Stimulated activated CD8-positive, alpha-beta memory T cell treated with anti-CD3 and anti-CD28 coated beads, Interleukin-15, amount 100 ng/mL, for 1 hour (primary cell): Measurements from ENCODE around the gene HUNK.
A peak's percentile ranks its signal among the peaks of the same experiment; 100 is the strongest.
"Not testable (repeated sequence)": the region's sequence is repeated elsewhere in the genome, so short reads cannot be mapped to it uniquely, and the experiment has no call there.

ENCODE experiments used
- DNase-seq: peaks from one replicate; pipeline ENCODE4 v3.0.0-alpha.2; 2020; ENCODE audit warnings: low read depth

The HUNK gene

DNA sequence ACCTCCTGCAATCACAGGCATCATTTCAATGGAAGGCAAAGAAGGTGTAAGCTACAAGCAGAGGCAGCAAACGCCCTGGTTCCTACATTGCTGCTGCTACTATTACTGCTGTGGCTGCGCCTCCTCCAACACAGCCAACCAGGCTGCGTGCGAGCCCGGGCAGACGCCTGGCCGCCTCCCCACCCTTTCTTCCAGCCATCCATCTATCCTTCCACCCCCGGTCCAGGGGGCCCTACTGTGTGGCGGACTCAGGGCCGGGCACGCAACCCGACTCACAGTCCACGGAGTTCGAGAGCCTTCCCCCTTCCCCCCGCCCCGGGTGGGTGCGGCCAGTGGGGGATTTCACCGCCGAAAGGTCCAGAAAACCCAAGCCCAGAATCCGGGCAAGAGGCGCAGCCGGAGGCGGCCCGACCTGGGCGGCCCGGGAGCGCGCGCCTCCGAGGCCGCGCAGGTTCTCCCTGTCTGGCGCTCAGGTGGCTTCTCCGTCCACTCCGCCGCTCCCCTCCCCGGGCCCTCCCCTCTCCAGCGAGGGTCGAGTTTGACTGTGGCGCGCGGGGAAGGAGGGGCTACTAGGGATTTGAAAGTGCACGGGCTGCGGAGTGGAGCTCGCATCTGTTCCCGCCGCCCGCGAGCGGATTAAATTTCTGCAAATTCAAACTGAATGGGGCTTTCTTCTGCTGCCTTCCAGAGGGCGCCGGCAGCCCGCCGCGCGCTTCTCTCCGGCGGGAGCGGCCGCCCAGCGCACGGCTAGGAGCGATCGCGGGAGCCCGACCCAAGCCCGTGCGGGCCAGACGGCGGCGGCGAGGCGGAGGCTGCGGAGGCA lies at the start of gene HUNK:
Gene HUNK, plus strand, starts transcription at position 569 of the 823 bp plus-strand sequence. CDS start 655 bp downstream, outside the sequence.
- DNase-seq = no peak

DNA sequence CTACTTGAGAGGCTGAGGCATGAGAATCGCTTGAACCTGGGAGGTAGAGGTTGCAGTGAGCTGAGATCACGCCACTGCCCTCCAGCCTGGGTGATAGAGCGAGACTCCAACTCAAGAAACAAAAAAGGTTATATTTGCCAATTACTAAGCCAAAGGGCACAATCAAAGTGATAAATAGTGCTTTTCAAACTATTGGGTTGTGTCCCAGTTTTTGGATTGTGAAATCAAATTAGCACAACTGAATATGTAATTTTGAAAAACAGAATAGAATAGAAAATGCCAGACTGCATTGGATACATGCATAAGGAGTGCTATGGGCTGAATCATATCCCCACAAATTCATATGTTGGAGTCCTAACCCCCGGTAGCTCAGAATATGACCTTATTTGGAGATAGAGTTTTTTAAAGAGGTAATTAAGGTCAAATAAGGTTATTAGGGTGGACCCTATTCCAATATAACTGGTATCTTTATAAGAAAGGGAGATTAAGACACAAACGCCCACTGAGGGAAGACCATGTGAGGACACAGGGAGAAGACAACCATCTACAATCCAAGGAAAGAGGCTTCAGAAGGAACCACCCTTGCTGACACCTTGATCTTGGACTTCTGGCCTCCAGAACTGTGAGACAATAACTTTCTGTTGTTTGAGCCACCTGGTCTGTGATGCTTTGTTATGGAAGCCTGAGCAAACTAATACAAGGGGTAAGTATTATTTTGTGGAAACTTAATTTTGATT lies 42.9 kb upstream of the HUNK start:
- no peak for DNase-seq

DNA sequence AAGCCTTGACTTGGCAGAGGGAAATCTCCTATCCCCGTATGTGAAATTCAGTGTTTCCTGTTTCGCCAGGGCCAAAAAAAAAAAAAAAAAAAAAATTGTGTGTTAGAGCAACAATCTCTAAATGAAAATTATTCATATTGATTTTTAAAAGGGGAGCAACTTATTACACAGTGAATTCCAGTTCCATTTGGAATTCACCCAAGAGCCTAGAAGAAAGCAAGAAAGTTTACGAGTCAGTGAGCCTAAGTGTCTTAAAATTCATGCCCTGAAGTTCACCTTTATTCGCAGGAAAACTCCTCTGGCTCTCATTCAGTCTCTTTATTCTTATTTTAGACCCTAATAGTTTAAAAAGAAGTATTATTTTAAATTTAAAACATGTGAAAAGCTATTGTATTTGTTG lies 42.1 kb upstream of the HUNK start:
- no peak for DNase-seq

DNA sequence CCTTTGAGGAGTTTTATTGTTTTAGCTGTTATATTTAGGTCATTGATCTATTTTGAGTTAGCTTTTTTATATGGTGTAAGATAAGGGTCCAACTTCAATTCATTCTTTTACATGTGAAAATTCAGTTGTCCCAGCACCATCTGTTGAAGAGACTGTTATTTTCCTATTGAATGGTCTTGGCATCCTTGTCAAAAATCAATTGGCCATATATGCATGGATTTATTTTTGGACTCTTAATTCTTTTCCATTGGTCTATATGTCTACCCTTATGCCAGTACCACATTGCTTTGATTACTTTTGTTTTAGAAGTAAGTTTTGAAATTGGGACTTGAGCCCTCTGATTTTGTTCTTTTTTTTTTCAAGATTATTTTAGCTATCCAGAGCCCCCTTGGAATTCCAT lies 35.8 kb upstream of the HUNK start:
- DNase-seq = no peak

DNA sequence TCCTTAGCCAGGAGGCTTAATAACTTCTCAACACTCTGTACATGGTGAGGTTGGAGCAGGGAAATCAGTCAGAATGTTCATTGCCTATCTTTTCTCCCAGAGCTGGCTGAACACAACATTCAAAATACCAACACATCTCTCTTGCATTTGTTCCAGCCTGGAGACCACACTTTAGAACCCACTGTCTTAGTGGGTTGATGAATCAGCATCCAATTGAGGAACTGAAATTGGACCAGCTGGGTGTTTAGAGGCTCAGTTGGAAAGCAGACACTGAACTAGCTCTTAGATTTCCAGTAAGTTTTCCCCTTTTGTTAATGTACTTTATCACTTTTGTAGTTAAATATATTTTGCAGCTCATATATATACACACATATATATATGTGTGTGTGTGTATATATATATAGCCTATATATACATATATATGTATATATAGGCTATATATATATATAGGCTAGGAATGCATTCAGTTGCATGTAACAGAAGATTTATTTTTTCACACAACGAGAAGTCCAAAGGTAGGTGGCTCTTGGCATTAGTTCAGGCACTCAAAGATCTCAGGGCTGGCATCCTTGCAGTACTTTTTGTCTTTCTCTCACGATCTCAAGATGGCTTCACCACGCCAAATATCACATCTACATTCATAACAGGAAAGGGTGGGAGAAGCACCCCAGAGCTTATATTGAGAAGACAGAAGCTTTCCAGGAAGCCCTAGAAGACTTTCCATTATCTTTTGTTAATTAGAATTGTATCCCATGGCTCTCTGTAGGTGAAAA lies 35.0 kb upstream of the HUNK start:
- DNase-seq = no peak

DNA sequence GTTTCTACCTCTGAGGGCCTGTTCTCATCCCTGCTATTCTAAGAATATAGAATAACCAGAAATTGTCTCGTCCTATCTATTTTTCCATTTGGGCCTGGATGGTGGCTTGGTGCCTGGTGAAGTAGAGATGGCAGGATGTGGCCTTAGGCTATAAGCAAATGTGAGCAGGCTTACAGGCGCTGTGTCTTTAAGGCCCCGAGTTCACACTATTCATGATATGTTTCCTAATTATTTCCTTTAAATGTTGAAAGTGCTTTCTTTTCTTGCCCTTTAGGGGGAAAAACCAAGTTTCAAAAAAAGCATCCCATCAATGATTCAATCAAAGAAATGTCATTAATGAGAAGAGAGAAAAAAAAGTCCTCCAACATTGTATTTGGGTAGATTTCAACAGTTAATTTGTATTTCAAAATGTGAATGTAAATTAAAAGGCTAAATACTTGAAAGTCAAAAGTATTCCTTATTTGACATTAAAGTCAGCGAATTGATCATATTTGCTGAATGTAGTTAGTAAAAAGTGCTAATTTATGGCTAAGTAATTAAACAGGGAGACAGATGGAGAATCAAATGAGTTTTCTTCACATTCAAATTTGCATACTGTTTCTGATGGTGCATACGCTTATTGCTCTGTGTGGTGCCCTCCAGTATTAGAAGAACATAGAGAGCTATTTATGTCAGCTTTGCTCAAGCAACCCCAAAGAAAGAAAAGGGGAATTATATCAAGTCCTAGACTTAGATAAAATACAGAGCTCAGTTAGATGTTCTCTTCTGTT lies 34.0 kb upstream of the HUNK start:
- no peak for DNase-seq

DNA sequence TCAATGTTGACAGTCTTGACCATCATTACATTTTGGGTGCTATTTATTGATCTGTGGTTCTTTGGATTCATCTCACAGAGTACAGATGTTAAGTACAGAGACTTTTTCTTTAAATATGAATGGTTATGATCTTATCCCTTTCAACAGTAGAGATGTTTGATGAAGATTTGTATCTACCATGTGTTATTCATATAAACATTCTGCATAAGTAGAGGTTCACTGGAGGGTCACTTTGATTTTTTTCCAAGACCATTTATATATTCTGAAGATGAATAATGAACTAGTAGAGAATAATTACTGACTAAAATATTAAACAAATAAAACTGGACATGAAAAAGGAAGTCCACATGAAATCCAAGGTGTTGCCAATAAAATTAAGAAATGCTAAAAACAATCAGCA lies 28.6 kb upstream of the HUNK start:
- DNase-seq = no peak

DNA sequence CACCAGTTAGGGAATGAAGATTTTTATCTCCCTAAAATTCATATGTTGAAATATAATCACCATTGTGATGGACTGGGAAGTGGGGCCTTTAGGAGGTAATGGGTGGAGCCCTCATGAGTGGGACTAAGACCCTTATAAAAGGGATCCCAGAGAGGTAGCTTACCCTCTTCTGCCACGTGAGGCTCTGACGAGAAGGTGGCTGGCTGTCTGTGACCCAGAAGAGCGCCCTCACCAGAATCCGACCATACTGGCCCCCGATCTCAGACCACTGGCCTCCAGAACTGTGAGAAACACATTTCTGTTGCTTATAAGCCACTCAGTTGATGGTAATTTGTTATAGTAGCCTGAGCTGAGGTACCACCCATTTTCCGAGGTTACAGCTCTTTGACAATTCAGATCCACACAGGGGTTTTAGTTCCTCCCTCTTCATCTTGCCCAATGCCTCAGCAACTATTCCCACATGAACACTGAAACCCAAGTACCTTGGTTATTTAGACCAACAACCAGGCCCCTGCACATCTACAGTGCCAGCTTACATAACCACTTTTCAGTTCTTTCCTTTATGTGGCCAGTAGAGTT lies 27.6 kb upstream of the HUNK start:
- no peak for DNase-seq

DNA sequence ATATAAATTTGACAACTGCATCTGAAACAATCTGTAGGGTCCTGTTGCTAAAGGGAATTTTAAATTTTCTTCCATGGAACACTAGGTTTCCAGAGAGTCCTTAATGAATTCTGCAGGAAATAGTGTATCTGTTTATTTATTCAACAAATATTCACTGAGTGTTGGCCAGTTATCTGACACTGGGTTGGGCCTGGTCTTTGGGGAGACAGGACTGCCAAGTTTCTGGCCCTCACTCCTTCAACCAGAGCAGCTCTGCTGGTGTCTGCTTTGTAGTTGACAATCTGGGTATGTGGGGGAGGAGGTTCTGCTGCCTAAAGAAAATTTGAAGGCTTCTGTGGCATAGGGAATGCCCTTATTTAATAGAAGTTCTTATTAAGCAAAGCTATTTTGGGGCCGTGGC lies 26.1 kb upstream of the HUNK start:
- no peak for DNase-seq

DNA sequence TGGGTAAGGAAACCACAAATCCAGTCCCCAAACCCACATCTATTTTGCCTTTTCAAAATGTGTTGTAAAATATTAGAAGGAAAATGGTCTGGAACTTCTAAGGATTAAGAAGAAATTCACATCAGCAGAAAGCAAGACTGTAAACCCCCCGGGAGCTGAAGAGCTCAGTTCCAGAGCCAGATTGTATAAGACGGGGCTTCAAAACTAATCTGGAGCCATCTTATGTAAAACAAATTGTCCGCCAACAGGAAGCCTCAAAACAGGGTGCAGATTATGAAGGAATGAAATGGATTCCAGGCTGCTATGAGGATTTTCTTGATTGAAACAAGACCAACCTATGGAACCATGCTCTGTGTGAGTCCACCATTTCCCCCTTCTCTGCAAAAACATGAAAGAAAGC lies 25.1 kb upstream of the HUNK start:
- DNase-seq = no peak

DNA sequence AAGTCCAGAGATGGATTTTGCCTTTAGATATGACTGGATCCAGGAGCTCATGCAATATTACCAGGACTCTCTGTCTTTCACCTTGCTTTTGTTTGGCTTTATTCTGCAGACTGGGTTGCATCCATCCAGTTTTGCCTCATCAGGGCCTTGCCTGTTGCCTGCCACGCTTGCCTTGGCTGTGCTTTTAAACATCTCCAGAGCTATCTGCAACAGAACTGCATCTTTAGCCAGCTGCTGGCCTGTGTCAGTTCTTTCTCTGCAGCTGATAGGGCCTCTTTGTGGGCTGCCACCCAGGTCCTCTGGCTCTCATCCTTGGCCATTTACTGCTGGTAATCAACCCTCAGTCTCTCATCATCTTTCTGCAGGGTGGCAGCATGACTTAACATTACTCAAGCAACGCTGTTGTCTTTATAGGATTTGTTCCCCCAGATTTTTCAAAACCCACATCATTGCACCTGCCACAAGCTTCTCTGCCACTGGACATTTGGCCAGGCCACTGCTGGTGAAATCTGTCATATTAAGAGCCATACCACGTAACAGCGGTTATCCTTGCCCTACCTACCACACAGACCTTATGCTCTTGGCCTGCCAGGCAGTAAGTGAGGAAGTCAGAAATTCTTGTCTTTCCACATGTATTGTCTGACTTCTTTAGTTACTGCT lies 24.4 kb upstream of the HUNK start:
- no peak for DNase-seq

DNA sequence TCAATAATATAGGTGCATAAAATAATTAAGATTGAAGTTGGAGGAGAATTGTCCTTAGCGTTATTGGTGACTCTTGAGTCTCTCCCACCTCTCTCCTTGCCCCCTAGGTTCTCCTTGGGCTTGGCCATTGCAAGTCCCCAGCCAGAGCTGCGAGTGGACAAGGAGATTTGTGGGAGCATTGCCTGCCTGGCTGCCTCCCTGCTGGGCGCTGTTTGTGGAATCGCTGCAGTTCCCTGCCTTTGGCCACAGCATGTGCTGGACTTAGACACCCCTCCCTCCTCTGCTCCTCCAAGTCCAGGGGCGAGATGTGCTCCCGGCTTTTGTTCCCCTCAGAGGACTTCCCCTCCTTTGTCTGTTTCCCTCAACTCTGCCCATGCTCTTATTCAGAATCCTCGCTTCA lies 21.9 kb upstream of the HUNK start:
- DNase-seq = no peak

DNA sequence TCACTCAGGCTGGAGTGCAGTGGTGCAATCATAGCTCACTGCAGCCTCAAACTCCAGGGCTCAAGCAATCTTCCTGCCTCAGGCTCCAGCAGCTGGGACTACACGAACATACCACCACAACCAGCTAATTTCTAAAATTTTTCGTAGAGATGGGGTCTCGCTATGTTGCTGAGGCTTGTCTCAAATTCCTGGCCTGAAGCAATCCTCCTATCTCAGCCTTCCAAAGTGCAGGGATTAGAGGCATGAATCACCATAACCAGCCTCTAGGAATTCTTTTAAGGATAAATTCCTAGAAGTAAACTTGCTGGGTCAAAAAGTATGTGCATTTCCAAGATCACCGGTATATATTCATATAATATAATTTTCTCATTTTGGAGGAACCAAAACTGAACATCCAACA lies 17.6 kb upstream of the HUNK start:
- DNase-seq = no peak

DNA sequence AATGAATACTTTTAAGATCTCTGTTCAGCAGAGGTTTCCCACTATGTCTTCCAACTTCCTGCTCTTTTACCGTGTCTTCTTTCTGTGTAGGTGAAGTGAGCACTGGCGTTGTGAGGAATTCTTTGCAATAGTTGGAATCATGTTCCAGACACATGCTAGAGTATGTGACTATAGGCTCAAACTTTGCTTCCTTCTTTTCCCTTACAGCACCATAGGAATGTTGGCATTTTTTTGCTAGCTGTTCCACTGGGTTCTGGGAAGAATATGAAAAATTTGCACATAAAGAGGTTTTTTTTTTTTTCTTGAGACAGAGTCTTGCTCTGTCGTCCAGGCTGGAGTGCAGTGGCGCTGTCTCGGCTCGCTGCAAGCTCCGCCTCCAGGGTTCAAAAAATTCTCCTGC lies 15.7 kb upstream of the HUNK start:
- DNase-seq = no peak

DNA sequence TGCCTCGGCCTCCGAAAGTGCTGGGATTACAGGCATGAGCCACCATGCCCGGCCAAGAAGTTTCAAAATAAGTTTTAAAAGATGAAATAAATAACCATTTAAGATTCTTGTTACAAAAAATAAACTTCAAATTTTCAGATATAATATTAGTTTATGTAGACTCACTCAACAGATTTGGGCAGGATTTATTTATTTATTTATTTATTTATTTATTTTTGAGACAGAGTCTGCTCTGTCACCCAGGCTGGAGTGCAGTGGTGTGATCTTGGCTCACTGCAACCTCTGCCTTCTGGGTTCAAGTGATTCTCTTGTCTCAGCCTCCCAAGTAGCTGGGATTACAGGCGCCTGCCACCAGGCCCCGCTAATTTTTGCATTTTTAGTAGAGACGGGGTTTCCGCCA lies 15.2 kb upstream of the HUNK start:
- DNase-seq = not testable (repeated sequence)

DNA sequence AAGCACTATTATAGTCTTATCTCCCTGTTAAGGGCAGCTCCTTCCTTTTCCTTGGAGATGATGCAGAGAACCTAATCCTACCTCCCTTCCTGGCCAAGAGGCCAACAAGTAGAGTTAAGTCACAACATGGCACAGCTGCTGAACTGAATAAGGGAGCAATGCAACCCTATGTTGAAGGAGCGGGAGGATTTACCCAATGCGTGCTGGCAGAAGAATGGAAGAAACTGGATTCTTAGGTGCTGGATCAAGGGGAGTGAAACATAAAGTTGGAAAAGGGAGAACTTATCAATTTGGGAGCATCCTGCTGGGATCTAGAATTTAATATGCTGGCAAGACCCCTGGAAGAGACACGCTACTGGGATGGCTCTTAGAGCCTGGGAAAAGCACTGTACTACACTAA lies 12.0 kb upstream of the HUNK start:
- DNase-seq = no peak

DNA sequence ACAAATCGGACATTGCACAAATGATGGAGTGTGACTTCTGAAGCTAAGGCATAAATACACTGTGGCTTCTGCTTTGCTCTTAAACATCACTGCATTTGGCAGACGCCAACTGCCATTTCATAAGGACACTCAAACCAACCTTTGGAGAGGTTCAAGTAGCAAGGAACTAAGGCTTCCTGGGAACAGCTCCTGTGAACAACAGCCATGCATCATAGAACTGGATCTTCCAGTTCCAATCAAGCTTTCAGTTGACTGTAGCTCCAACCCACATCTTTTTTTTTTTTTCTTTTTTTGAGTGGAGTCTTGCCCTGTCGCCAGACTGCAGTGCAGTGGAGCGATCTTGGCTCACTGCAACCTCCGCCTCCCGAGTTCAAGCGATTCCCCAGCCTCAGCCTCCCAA lies 10.7 kb upstream of the HUNK start:
- no peak for DNase-seq

DNA sequence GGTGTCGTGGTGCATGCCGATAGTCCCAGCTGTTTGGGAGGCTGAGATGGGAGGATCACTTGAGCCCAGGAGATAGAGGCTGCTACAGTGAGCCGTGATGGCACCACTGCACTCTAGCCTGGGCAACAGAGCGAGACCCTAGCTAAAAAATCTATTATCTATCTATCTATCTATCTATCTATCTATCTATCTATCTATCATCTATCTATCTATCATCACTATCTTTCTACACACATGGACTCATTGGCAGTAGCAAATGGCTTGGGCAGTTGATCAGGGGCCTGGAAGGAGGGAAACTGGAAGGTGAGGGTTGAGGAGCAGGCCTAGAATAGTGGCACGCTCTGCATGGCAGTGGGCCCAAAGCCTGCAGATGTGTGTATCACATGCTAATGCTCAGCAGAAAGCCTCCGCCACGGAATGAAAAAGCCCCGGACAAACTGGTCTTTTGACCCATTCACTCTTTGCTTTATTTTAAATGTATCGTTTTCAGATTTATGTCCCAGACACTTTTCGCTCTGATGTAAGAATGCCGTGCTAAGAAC lies 7.3 kb upstream of the HUNK start:
- DNase-seq = no peak

DNA sequence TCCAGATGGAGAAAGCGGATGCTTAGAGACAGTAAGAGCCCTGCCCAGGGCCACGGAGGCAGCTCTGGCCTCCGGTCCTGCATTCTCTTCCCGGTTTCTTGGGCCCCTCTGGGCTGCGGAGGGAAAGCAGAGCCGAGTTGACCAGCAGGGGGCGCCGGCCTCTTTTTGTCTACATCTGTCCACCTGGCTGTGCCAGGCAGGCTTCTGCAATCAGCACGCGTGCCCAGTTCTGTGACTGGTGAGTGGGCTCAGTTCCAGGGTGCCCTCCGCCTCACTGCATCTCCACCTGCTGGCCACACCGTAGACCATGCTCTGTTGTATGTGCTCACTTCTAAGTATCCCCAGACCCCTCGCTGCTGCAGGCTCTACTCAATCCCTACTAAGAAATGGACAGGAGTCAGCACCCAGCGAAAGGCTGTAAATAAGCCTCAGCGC lies 6.7 kb upstream of the HUNK start:
- peak; percentile 47 for DNase-seq

DNA sequence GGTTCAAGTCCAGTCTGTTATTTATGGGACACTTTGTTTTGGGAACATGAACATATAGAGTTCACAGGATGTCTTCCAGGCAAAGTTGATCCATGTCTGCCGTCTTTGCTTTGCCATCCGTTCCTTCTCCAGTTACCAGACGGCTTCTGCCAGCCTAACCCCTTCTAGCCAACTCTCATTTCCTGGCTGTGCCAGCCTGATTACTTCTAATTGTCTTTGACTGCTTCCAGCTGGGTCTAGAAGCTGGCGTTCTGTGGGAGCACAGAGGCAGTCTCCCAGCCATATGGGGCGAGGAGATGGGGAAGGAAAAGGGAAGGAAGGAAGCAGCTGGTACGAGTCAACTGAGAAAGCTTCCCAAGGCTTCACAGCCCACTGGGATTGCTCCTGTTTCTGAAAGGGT lies 3.1 kb upstream of the HUNK start:
- no peak for DNase-seq
